ENCODE data around the gene AMN1. TPM values are rescaled to one million over a fixed set of nuclear protein-coding genes. Genes with fewer than 3 reads are reported as not detected.

The AMN1 gene
- total and polyA plus RNA-seq, 2 experiments from 2014 or later = 12.6 to 17.7 TPM

DNA sequence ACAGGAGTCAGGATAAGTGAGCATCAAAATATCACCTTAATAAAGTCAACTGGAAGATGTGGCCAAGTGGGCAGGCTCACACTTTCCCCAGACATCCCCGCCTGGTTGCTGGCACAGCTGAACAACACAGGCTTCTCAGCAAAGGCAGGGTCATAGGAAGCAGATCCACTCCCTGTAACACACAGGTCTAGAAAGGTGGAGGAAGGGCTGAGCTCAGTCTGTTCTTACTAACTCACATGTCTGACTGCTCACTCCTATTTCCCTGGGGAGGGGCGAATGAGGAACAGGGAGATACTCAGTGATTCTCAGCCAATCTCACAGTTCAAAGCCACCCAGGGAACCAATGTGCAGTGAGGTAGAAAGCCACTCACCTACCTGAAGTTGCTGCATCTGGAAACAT, 45.0 kb upstream of the AMN1 start (continued):
- TF ChIP-seq, protein P1, sequence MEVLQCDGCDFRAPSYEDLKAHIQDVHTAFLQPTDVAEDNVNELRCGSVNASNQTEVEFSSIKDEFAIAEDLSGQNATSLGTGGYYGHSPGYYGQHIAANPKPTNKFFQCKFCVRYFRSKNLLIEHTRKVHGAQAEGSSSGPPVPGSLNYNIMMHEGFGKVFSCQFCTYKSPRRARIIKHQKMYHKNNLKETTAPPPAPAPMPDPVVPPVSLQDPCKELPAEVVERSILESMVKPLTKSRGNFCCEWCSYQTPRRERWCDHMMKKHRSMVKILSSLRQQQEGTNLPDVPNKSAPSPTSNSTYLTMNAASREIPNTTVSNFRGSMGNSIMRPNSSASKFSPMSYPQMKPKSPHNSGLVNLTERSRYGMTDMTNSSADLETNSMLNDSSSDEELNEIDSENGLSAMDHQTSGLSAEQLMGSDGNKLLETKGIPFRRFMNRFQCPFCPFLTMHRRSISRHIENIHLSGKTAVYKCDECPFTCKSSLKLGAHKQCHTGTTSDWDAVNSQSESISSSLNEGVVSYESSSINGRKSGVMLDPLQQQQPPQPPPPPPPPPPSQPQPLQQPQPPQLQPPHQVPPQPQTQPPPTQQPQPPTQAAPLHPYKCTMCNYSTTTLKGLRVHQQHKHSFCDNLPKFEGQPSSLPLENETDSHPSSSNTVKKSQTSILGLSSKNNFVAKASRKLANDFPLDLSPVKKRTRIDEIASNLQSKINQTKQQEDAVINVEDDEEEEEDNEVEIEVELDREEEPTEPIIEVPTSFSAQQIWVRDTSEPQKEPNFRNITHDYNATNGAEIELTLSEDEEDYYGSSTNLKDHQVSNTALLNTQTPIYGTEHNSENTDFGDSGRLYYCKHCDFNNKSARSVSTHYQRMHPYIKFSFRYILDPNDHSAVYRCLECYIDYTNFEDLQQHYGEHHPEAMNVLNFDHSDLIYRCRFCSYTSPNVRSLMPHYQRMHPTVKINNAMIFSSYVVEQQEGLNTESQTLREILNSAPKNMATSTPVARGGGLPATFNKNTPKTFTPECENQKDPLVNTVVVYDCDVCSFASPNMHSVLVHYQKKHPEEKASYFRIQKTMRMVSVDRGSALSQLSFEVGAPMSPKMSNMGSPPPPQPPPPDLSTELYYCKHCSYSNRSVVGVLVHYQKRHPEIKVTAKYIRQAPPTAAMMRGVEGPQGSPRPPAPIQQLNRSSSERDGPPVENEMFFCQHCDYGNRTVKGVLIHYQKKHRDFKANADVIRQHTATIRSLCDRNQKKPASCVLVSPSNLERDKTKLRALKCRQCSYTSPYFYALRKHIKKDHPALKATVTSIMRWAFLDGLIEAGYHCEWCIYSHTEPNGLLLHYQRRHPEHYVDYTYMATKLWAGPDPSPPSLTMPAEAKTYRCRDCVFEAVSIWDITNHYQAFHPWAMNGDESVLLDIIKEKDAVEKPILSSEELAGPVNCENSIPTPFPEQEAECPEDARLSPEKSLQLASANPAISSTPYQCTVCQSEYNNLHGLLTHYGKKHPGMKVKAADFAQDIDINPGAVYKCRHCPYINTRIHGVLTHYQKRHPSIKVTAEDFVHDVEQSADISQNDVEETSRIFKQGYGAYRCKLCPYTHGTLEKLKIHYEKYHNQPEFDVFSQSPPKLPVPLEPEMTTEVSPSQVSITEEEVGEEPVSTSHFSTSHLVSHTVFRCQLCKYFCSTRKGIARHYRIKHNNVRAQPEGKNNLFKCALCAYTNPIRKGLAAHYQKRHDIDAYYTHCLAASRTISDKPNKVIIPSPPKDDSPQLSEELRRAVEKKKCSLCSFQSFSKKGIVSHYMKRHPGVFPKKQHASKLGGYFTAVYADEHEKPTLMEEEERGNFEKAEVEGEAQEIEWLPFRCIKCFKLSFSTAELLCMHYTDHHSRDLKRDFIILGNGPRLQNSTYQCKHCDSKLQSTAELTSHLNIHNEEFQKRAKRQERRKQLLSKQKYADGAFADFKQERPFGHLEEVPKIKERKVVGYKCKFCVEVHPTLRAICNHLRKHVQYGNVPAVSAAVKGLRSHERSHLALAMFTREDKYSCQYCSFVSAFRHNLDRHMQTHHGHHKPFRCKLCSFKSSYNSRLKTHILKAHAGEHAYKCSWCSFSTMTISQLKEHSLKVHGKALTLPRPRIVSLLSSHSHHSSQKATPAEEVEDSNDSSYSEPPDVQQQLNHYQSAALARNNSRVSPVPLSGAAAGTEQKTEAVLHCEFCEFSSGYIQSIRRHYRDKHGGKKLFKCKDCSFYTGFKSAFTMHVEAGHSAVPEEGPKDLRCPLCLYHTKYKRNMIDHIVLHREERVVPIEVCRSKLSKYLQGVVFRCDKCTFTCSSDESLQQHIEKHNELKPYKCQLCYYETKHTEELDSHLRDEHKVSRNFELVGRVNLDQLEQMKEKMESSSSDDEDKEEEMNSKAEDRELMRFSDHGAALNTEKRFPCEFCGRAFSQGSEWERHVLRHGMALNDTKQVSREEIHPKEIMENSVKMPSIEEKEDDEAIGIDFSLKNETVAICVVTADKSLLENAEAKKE (CRISPR knock-in tag; IDR thresholded peaks at IDR 0.05) = no peak
- TF ChIP-seq CREB1 (CRISPR knock-in tag; IDR thresholded peaks at IDR 0.05; ENCODE audit: low read depth) = no peak
- TF ChIP-seq, protein P2, sequence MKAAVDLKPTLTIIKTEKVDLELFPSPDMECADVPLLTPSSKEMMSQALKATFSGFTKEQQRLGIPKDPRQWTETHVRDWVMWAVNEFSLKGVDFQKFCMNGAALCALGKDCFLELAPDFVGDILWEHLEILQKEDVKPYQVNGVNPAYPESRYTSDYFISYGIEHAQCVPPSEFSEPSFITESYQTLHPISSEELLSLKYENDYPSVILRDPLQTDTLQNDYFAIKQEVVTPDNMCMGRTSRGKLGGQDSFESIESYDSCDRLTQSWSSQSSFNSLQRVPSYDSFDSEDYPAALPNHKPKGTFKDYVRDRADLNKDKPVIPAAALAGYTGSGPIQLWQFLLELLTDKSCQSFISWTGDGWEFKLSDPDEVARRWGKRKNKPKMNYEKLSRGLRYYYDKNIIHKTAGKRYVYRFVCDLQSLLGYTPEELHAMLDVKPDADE (IDR thresholded peaks at IDR 0.05) = no peak

DNA sequence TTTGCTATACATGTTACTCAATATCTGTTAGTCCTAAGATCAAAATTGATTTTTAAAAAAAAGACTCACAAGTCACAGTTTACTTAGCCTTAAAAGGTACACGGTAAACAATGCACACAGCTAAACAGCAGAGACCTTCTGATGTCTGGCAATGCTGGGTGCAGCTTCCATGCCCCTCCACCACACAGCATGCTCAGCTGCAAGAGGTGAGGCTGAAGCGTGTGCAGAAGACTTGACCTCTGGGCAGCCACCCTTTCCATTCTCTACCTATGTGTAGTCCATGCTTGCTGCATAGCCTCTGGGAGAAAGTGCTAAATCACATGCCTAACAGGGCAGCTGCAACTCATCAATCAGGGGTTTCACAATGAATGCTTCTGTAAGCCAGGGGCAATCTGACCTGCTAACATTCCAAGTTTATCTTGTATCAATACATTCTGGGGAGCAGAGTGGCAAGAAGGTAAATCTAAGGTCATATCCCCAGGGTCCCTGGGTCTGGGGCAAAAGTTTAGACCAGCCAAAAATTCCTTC, 44.5 kb upstream of the AMN1 start:
- Histone ChIP-seq H2AFZ (peak overlapping the region; percentile 59), H3K4me1 (ENCODE audit: insufficient read depth) (no peaks in the 10 kb centered on the region; the same call in 1 of the 2 replicates), H3K4me3 (no peak overlapping the region), H4K20me1 (replicated peaks; ENCODE audit: insufficient read depth) (no peaks in the 10 kb centered on the region), H3K27ac (ENCODE audit: low read depth) (no peak overlapping the region), H3K79me2 (replicated peaks; ENCODE audit: insufficient read depth) (no peaks in the 10 kb centered on the region), H3K27me3 (ENCODE audit: insufficient read depth) (no peaks in the 10 kb centered on the region), H3K9me2 (ENCODE audit: insufficient read depth) (no peaks in the 10 kb centered on the region), H3K4me2 (no peak overlapping the region), H3K36me3 (ENCODE audit: insufficient read depth) (no peaks in the 10 kb centered on the region), H3F3A (replicated peaks; ENCODE audit: low read depth) (no peaks in the 10 kb centered on the region)
- H3K36me3 Mint-ChIP-seq (ENCODE audit: low read depth) = peaks cover 10% of the 10 kb centered on the region; the same call in 2 of the 3 replicates
- H3K9me3 Mint-ChIP-seq = peaks cover 18% of the 10 kb centered on the region
- H3K4me3 Mint-ChIP-seq = no peak overlapping the region
- H3K27me3 Mint-ChIP-seq (ENCODE audit: insufficient read depth, low read depth, poor library complexity) = peaks cover 6% of the 10 kb centered on the region
- no peak overlapping the region for H3K27ac Mint-ChIP-seq
- ATAC-seq = peak; percentile 37
- no peak for DNase-seq (ENCODE audit: low spot score)
- H3K4me1 Mint-ChIP-seq = peaks cover 3% of the 10 kb centered on the region; the same call in 2 of the 3 replicates
- TF ChIP-seq, protein P1 (CRISPR knock-in tag; IDR thresholded peaks at IDR 0.05) = no peak
- no peak for TF ChIP-seq EZH2phosphoT487 (IDR thresholded peaks at IDR 0.05; ENCODE audit: unreplicated experiment)
- no peak for TF ChIP-seq POLR2AphosphoS5 (IDR thresholded peaks at IDR 0.05; ENCODE audit: low read depth)
- no peak for TF ChIP-seq ZNF331 (CRISPR knock-in tag; IDR thresholded peaks at IDR 0.05; ENCODE audit: low read depth)
